SH-SY5Y (cell line): Measurements from ENCODE around the gene RNF144B.

ENCODE experiments used
- GATA2 ChIP-seq: IDR thresholded peaks from 2 replicates; pipeline ENCODE4 v1.6.1; 2011; ENCODE audit warnings: mild to moderate bottlenecking, low read depth, low read length
- GATA3 ChIP-seq: IDR thresholded peaks from 2 replicates; pipeline ENCODE4 v1.6.1; 2011; ENCODE audit warnings: low read depth, mild to moderate bottlenecking, low read length, moderate library complexity

DNA sequence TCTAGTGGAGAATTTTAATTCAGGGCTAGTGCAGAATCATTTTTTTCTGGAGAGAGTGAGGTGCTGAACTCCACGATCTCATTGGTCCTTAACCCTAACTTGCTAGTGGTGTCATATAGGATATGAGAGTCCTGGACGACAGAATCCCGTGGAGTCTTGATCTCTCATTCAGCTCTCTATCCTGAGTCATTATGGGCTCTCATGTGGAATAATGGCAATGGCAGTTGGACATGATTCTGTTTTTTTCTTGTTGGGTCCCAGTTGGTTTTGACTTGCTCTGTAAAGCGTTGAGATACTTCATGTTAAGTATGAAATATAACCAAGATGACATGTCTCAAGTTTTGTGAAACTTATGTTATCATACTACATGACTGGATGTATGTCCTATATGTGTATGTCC lies 6.3 kb upstream of the RNF144B start:
- no peak for TF ChIP-seq GATA2
- TF ChIP-seq GATA3: no peak
